GM18520 (cell line): Measurements from ENCODE around the gene TTC21A.
"Not testable (repeated sequence)": the region's sequence is repeated elsewhere in the genome, so short reads cannot be mapped to it uniquely, and the experiment has no call there.

ENCODE experiments used
- ATAC-seq: cut with Tn5 transposase; IDR thresholded peaks from one replicate; pipeline ENCODE4 v1.9.1; 2021; ENCODE audit not compliant: unreplicated experiment

The TTC21A gene, protein sequence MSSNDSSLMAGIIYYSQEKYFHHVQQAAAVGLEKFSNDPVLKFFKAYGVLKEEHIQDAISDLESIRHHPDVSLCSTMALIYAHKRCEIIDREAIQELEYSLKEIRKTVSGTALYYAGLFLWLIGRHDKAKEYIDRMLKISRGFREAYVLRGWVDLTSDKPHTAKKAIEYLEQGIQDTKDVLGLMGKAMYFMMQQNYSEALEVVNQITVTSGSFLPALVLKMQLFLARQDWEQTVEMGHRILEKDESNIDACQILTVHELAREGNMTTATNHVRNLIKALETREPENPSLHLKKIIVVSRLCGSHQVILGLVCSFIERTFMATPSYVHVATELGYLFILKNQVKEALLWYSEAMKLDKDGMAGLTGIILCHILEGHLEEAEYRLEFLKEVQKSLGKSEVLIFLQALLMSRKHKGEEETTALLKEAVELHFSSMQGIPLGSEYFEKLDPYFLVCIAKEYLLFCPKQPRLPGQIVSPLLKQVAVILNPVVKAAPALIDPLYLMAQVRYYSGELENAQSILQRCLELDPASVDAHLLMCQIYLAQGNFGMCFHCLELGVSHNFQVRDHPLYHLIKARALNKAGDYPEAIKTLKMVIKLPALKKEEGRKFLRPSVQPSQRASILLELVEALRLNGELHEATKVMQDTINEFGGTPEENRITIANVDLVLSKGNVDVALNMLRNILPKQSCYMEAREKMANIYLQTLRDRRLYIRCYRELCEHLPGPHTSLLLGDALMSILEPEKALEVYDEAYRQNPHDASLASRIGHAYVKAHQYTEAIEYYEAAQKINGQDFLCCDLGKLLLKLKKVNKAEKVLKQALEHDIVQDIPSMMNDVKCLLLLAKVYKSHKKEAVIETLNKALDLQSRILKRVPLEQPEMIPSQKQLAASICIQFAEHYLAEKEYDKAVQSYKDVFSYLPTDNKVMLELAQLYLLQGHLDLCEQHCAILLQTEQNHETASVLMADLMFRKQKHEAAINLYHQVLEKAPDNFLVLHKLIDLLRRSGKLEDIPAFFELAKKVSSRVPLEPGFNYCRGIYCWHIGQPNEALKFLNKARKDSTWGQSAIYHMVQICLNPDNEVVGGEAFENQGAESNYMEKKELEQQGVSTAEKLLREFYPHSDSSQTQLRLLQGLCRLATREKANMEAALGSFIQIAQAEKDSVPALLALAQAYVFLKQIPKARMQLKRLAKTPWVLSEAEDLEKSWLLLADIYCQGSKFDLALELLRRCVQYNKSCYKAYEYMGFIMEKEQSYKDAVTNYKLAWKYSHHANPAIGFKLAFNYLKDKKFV (N-terminal part only)

DNA sequence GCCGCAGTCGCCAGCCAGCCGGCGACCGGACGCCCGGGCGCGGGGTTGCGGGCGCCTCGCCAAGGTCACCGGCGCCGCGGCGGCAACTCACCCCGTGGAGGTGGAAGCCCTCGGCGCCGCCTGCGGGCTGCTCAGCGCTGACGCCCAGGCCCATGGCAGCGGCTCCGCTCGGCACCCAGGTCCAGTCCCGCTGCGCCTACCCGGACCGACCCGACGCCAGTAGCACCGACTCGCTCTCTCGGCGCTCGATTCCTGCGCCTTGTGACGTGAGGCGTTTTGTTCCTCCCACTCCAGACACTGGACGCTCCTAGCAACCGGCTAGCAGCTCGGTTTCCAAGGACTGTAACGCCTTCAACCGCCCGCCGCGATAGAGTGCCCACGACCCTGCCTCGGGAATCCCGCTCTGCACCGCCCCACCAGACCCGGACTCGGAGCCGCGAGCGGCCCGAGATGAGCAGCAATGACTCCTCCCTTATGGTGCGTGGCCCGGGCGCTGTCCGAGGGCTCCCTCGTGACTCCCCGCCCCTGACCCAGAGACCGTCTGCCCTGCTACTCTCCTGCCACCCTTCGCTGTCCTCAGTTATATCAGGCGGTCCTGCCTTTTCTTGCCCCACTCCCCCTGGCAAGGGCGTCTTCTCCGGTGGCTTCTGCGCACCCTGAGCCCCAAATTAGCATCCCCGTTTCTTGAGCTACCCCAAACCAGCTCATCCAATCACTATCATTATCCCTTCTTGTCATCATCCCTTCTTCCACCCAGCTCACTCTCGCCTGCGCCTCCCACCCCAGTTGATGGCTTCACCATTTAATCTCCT lies at the start of gene TTC21A, which contains the start of gene GORASP1:
TSS of gene TTC21A (plus strand) at position 293 of the 812 bp plus-strand sequence. CDS start at position 451, 158 bp downstream.
TSS of gene GORASP1 (minus strand) at position 240 of the 812 bp plus-strand sequence. CDS start at position 154, 86 bp downstream.
- ATAC-seq, result peak; percentile 56

DNA sequence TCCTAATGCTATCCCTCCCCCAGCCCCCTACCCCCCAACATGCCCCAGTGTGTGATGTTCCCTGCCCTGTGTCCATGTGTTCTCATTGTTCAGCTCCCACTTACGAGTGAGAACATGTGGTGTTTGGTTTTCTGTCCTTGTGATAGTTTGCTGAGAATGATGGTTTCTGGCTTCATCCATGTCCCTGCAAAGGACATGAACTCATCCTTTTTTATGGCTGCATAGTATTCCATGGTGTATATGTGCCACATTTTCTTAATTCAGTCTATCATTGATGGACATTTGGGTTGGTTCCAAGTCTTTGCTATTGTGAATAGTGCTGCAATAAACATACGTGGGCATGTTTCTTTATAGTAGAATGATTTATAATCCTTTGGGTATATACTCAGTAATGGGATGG lies 46.3 kb upstream of the TTC21A start:
- not testable (repeated sequence) for ATAC-seq

DNA sequence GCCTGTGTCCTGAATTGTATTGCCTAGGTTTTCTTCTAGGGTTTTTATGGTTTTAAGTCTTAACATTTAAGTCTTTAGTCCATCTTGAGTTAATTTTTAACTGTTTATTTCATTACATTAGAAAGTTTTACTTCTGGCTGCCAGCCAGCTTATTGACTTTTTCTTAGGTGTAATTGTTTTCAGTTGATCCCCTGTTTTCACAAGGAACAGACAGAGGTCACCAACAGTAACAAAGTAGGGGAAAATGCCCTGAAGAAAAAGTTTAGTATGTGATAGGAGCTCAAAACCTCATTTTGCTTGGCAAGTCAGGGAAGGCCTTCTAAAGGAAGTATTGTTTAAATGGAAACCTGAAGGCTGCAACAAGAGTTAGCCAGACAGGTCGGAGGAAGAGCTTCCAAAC lies 45.3 kb upstream of the TTC21A start:
- ATAC-seq, result no peak

DNA sequence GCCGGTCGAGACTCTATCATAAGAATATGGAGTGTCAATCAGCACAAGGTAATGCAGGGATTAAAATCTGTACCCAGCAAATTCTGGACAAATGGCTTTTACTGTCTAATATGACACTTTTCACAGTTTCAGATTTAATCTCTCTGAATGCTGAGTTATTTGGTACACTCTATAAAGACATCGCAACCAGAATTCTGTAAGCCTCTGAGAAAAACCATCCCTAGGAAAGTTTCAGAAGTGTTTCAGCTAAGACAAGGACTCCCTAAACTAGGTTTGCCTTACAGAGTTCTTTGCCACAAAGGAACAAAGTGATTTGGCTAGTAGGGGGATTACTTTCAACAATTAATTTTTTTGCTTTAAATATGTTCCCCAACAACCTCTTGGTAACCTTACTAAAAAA lies 44.3 kb upstream of the TTC21A start:
- no peak for ATAC-seq

DNA sequence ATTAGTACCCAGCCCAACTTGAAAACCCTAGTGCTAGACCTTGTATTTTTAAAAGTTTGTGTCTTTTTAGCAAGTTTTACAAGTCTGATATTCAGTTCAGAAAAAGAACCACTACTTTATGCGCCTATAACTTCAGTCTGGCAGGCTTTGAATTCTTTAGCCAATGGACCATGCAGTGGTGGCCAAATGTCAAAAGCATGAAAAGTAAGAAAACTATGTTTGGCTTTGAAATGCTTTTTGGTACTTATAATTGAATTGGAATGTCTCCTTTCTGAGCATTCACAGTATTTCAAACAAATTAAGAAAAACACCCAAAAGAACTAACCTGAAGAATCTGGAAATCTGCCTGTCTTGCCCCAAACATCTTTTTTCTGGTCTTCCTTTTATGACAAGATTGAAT lies 42.8 kb upstream of the TTC21A start:
- no peak for ATAC-seq

DNA sequence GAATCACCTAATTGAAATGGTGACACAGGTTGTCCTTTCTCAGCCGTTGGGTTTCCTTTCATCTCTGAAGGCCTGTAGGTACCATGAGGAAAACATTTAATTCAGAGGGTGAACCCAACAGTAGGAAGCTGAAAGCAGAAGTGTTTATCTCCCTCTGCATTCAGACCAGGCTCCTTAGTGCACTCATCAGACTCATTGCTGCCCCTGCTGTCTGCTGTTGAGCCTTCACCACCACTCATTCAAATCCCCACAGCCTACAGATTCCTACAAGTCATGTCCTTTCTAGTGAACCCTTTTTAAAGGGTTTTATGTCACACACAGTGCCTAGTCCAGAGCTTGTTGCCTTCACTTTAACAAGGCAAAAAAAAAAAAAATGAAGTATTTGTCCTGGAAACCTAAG lies 42.3 kb upstream of the TTC21A start:
- ATAC-seq, result no peak

DNA sequence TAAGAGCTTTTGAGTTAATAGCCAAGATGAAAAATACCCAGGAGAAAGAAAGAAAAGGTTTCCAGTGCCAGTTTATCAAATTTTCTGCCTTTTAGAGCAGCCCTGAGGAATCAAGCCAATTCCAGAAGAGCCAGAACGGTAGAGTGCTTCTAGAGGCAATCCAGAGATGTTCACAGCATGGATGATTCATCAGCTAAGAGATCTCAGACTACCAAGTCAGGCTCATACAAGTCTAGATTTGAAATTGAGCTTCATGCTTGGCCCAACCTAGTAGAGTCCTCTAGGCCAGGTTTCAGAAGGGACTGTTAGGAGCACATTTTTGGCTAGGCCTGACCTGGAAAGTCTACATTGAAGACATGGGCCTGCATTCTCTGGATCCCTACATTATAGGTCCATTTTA lies 40.2 kb upstream of the TTC21A start:
- ATAC-seq, result no peak

DNA sequence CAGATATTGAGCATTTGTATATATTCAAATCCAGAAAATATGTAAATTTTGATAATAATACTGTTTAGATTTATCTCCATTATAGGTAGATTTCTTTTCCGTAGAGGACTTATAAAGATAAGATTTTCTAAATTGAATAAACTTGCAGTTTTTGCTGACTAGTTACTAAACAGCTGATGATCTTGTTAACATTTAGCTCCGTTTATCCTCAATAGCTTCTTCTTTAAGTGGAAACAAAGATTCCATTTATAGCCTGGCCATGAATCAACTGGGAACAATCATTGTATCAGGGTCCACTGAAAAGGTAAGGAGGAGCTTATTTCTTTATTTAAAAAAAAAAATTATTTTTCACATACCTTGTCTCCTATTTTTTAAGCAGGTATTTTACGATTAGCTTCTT lies 38.9 kb upstream of the TTC21A start:
- ATAC-seq, result no peak

DNA sequence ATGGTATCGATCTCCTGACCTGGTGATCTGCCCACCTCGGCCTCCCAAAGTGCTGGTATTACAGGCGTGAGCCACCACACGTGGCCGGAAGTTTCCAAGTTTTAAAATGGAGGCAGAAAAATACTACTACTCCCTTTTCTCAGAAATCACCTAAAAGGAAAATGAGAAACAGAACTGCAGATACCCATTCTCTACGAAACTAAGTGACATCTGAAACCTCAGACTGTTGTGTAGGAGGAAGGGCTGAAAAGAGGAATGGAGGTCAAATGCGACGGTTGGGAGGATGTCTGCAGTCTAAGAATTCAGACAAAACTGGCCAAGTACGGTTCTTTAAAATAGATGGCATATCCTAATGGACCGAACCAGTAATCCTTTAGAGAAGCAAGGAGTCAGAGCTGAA lies 31.6 kb upstream of the TTC21A start:
- ATAC-seq, result no peak

DNA sequence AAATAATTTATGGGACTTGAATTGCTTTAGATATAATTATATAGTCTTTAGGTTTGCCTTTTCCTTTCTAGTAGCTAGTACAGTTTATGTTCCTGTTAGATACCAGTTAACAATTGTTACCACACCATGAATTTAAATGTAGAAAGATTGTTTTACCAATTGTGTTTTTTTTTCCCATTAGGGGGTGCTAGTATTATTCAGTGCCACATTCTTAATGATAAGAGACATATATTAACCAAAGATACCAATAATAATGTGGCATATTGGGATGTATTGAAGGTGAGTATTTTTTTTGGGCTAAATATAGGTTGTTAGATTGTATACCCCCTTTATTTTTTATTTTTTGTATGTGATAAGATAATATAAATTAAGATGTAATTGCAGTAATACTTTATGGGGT lies 27.9 kb upstream of the TTC21A start:
- no peak for ATAC-seq

DNA sequence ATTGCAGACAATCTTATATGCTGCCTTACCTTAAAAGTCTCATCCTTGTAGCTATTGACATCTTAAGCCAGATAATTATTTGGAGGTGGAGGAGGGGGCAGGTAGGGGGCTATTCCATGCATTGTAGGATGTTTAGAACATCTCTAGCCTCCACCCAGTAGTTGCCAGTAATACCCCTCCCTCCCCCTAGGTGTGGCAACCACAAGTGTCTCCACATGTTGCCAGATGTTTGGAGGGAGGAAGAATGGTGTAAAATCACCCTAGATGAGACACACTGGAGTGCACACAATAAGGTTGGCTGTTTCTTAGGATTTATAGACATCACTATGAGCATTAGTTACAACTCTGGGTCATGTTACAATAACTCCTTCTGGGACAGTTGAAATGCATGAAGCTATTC lies 27.5 kb upstream of the TTC21A start:
- ATAC-seq, result no peak

DNA sequence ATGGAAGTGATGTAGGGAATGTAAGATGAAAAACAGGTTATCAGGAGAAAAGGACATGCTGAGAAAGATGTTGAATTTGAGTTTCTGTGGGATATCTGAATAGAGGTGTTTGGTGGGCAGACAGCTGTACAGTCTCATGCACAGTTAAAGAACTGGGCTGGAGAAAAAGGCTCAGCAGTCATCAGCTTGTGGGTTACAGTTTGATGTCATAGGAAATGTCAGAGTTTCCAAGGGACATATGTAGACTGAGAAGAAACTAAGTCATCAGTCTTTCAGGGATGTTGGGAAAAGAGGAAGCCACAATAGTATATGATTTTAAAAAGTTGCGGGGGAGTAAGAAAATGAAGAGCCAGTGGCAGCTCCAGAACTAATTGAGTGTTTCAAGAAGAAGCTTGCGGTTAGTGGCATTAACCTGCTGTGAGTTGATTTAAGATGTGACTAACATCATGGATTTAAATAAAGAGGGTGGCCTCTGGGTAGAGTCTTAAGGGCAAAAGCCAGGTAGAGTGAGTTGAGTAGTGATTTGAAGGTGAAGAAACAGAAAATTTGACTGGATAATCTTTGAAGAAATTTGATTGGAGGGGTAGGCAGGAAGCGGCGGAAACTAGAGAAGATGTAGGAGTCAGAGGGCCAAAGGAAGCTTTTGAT lies 24.7 kb upstream of the TTC21A start:
- no peak for ATAC-seq

DNA sequence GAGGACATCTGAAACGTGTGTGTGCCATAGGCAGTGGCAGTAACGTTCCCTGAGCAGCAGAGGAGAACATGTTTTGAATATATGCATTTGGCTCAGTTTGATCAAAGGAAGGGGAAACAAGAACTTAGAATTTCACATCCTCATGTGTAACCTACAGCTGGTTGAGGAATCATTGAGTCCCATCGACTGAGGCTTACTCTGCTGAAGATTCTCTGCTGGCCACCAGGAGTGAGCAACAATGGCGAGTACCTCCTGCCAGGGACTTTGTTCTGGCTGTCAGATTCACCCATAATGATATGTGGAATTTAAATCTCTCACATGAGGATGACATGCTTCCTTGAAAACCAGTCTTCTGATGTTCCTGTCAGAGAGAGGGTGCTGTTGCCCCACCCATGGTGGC lies 21.3 kb upstream of the TTC21A start:
- no peak for ATAC-seq

DNA sequence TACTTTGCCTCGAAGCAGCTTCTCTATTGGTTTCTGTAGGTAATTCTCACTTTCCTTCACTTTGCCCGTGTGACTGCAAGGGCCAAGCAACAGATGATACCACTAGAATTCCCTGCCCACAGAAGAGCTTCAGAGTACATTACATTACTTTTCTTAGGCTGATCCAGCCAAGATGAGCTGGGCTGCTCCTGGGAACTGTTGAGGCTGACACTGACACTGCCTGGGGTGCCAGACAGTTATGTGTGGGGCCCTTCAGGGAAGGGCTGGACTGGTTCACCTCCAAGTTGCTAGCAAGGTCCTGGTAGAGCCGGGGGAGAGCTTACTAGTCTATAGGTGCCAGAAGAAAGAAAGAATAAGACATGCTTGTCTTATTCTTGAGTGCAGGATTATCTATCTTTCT lies 19.0 kb upstream of the TTC21A start:
- no peak for ATAC-seq

DNA sequence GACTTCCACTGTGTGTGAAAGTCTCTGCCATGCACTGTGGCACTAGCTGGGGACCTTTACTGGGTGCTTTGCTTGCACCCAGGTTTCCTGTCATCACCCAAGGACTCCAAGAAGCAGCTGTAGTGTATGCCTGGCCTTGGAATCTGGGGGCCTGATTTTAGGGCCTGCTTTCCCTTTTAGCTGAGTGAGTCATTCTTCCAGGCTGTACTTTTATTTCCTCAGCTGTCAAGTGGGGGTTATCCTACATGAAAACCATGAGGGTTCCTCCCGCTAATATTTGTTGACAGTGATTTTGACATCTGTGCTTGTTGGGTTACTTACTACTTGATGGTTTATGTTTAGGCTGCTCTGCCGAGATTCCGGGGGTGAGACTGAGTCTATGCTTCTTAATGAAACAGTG lies 18.6 kb upstream of the TTC21A start:
- ATAC-seq, result no peak

DNA sequence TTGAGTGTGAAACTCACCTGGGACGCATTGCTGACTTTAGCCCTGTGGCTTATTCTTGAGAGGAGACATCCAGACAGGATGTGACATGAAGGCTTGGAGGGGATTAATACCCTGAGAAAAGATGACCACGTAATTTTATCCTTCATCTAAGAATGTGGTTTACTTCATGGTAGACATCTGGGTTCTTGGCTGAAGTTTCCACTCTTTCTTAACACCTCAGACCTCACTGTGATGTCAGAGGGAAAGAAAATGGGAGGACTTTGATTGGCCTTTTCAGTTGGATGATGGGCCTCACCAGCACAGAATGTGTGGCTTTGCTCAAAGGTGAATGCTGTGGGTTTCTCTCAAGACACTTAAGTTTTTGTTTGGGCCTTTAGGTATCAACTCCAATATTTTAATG lies 16.6 kb upstream of the TTC21A start:
- no peak for ATAC-seq

DNA sequence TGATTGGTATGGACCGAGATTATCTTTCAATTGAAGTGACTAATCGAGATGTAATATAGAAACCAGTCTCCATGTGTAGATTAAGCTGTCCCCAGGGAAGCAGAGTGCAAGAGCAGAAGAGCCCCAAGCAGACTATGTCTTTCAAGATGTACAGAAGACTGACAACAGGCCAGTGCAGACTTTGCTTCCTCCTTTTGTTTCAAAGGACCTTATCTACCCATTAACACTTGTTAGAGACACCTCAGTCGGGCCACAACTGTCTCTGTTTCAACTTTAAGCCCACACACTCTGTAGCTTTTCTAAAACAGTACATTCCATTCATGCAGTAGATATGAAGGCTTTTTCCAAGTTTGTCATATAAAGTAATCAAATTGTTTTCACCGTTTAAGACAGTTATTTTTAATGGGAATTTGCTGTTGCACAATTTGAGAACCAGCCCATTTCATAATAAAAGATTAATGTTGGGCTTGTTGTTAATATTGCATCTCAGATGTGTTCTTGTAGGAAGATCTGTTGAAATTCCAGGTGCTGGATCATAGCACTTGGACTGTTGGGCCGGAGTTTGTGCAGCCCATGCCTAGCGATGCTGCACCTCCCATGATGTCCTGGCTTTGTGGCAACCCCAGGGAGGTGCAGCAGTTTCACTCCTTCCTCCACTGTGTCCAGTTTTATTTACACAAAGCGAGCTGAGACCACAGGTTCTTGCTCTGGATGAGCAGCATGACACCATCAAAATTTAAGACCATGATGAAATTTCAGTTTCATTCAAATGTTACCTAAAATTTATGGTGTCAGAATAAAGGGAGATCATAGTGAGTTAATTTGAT lies 12.4 kb upstream of the TTC21A start:
- ATAC-seq, result no peak

DNA sequence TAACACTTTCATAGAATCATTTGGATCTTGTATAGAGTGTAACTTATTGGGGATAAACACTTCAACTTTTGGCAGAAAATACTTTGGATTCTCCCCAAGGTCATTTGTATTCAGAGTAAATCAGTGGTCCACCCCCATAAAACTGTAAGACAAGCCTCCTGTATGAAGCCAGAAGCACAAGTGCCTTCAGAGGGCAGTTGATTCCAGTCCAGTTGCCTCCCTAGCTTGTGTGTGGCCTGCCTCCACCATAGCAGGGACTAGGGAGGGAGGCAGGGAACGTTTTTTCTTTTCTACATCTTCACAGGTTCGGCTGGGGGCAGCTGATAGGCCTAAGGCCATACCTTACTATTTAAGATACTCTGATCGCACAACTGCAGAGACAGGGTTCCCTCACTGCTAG lies 11.7 kb upstream of the TTC21A start:
- no peak for ATAC-seq

DNA sequence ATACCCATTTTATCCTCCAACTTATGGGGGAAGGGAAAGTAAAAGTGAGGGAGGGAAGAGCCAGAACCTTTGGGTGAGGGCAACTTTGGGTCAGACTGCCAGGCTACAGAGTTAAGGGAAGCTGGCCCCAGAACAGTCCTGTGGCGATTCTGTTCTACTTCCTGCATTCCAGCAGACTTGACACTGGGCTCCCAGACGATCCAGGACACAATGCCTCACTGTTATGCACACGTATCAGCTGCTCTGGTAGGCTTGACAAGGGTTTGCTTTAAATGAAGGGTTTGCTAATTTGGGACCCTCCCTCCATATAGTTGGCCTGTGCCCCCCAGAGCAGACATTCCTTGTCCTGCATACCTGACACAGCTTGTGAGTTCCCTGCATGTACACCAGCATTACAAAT lies 10.7 kb upstream of the TTC21A start:
- no peak for ATAC-seq
